NCI-H82 (cell line): ENCODE results near the gene ZNF407.

Experiments
- DNase-seq: peaks from one replicate; lab custom pipeline; 2025; lab: John Stamatoyannopoulos, UW

Gene ZNF407

DNA sequence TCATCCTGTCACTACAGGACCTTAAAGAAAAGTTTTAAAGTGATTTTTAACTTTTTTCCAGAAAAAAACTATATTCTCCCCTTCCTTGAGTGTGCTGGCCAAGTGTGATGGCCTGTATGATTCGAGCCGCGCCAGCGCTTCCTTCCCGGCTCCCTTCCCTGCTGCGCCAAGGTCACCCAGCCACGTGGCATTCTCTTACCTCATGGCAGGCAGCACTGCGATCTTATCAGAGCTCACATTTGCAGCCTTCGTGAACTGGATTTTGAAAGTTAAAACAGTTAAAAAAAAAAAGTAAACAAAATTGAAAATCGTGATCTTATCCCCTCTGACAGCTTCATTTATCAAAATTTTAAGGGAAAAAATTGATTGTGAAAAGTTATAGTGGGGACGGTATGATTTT is 331.4 kb downstream of the ZNF407 start:
- DNase-seq: no peak

DNA sequence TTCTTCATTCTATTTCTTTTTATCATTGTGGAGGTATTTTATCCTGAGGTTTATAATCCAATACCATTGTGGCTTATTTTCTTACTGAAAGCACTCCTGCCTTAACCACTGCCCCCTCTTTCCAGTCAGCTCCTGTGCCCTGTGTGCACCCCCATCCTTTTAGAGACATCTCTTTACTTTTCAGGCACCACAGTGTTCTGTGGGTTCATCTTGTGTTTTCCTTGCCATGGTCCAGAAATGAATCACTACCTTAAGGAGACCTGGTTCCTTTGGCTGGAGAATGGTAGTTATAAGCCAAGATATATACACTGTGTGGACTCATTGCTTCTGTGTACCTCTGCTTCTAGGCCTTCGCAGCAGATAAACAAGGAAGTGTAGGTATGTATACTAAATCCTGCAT is 332.9 kb downstream of the ZNF407 start:
- DNase-seq: no peak

DNA sequence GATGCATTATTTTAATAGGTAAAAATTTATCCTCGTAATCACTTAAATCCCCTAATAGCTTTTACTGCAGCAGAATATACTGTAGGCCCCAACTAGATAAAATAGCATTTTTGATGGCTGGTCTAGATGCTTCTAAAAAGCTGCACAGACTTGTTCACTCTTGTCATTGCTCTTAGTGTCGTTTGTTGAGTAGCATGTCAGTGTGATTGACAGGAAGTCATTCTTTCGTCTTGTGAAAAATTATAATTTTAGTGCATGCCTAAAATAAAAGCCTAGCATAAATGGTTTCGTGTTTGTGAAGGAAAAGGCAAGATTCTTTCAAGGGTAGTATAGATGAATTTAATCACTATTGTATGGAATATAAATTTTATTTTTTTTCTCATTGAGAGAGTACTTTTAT is 336.3 kb downstream of the ZNF407 start:
- DNase-seq: no peak

DNA sequence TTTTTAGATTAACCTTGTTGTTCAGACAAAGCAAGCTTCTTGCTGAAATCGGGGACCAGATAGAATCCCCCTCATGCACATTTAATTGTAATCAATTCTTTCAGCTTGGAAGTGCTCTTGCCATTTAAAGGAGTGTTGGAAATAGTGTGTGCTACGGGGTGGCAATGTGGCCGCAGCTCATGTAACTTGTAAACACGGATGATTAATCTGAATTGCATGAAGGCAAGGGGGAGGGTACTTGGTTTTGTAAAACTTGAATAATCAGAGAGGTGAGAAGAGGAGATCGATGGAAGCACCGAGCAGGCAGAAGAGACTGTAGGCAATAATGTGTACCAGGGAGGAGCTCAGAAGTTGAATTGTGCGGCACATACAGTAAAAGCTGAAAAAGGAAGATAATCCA is 337.8 kb downstream of the ZNF407 start:
- DNase-seq: no peak

DNA sequence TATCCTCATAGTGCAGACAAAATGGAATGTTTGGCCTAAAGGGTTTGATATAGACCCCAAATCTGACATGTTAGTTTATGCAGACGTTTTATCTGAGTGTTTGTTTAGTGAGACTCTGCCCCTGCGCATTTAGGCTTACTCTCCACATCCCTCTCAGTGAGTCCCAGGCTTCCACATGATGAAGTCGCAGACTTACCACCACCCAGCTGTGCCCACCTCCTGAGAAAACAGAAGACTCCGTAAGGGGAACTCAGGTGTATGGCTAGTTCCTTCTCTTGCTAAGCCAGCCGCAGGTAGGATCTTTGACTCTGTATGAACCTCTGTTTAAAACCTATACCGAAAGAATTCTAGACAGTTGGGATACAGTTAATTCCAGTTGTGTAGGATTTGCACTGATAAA is 338.7 kb downstream of the ZNF407 start:
- no peak for DNase-seq

DNA sequence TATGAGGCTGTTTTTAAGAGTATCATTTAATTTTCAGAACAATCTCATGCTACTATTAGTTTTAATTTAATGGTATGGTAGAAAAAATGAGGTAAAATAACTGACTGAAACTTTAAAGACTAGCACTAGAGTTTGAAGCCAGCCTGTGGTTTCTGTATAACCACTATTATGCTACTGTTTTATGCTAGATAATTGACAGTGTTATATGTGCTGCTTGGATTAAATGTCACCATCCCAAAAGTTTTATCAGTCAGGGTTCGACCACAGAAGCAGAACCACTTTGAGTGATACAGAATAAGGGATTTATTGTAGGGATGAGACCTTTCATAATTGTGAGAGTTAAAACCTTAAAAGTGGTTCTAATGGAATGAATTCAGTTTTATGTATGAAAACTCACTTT is 339.6 kb downstream of the ZNF407 start:
- no peak for DNase-seq

DNA sequence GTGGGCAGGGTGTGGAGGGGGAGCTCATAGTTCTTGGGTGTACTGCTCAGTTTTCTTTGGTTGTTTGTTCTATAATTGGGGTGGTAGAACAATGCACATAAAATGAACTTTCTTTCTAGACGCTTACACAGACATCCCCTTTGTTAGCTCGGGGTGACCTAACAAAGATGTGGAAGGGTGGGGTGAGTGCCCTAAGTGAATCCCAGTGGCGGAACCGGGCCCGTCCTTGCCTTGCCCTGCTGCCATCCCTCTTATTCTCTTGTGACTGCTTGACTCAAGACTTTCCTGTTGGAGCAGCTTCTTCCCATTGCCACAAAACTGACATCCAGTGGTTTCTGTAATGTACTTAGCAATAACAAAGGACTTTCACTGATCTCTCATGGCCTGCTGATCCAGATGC is 343.2 kb downstream of the ZNF407 start:
- DNase-seq: no peak

DNA sequence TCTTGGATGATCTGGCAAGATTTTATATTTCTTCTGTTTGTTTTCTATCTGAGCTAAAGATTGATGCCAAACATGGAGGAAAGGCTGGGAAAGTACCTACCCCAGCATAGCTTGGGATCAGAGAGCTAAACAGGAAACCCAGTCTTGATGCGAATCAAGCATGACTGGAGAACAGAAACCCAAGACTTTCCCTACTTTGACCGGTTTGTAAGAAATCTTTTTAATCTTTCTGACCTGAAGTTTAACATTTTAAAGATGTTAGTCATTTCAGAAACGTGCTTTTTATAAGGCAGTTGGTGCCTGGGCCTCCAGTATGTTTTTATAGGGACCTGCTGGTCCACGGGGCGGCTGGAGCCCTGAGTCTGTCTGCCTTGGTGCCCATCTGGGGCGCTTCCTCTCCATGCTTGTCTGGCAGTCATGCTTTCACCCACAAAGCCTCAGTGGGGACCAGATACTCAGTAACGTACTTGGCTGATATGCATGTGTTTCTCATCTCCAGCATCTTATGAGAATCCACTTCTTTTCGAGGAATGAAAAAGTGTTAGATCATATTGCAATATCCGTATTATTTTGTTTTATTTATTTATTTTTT is 344.7 kb downstream of the ZNF407 start:
- DNase-seq: no peak

DNA sequence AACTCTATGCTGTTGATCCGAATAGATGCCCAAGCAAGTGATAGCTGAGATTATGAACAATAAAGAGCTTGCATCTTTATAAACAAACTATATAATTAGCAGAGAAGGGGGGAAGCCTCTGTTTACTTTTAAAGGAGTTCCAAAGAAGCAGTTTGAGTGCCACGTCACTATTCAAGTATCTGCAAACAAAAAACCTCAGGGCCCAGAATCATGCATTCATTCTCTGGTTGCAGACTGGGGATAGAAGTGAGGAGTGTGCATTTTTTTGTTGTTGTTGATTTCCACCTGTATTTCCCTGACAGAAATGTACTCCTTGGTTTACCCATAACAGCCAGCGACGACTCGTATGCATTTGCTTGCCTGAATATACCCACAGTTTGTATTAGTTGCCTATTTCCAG is 347.0 kb downstream of the ZNF407 start:
- DNase-seq: no peak

DNA sequence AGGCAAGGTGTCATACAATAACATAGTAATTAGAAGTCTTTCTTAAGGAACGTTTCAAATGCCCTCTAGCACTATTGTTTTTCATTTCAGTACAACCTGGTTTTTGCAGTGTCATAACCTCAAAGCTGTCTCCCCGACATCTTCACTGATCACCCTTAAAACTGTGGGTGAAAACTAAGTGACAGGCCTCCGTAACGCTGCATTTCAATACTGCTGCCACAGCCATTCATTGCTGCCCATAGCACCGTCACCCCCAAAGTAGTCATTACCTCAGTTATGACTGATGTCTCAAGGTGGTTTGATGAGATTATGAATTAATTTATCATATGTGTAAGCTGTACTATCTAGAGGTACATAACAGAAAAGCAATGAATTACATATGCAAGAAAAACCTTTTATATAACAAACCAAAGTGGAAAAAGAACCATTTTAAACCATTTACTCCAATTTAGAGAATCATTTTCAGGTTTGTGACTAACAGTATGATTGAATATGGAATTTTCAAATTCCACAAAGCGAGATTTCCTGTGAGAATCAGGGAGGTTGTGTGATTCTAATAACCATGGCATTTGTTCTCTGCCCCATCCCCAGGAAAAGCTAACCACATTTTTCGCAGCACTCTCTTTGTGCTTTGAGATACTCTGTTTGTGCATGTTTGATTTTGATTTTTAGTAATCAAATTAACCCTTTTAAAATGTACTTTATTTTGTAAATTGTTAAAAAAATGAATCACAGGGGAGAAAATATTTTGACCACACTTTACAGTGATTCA is 348.3 kb downstream of the ZNF407 start:
- DNase-seq: no peak

DNA sequence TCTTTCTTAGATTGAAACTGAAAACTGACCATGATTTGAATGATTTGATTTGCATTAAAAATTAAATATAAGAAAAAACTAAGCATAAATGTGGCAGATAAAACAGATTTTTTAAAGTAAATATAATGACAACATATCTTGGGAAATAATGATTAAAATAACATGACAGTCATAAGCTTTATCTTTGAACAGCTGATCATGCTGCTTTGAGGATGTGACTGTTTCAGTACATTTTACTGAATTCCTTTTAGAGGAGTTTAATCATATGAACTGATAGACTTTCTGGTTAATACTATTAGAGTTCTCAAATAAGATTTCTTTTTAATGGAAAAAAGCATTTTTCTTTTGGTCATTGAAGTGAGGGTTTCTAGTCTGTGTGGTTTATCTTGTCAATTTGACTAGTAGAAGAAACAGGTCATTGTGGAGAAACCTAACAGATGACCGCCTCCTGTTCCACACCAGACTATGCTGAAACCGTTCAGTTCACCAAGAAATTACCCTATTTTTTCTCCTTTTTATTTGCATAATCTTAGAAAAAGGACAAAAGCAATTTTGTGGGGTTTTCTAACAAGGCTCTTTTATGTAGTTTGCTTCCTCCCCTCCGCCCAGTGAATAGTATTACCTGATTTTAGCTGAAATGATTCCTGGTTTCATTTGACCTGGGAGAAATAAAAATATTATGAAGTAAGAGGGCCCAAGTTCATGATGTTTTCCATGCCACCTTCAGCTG is 349.1 kb downstream of the ZNF407 start:
- no peak for DNase-seq

DNA sequence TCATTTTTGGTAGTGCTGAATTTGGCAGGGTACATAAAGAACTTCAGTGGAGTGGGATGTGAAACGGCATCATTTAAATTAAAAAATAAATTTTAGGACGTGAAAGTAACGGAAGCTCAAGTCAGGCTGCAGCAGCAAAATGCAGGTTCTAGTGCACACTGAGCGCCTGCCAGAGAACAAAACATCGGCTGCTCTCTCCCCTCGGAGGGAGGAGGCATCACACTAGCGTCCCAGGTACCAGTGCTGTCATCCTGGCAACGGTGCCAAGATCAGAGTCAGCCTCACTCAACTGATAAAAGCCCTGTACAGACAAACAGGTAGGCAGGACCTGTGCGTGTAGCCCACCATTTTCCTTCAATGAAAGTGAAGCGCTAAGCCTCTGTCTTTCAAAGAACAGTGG is 349.7 kb downstream of the ZNF407 start:
- no peak for DNase-seq

DNA sequence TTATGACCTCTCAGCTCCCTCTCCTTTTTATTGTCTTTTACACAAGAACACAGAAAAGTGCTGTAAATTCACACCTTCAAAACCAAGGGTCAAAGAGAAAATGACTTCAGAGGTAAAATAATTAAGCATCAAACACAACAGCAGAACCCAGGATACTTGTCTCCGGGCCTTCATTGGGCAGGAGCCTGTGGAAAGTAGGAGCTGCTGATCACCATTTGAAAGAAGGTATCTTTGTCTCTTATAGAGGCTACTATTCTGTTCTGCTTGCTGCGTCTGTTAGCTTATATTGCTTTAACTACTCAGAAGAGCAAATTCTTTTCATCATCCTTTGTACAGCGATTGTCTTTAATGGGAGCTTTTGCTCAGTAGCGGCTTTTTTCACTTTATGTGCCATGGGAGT is 350.2 kb downstream of the ZNF407 start:
- no peak for DNase-seq

DNA sequence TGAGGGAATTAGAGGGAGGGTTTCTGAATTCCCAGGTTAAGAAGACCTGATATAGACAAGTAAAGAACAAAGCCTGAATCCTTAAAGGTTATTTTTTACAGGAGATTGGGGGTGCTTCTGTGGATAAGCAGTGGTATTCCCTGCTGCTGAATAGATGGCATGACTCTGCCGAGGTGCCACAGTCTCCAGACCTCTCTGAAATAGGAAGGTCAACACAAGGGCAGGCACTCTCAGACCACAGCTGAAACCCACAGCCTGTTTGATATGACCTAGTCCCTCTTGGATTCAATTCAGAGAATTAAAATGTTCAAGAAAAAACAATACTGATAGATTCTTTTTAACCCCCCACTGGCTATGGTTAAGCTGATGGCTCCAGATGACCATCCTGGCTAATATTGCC is 351.9 kb downstream of the ZNF407 start:
- no peak for DNase-seq

DNA sequence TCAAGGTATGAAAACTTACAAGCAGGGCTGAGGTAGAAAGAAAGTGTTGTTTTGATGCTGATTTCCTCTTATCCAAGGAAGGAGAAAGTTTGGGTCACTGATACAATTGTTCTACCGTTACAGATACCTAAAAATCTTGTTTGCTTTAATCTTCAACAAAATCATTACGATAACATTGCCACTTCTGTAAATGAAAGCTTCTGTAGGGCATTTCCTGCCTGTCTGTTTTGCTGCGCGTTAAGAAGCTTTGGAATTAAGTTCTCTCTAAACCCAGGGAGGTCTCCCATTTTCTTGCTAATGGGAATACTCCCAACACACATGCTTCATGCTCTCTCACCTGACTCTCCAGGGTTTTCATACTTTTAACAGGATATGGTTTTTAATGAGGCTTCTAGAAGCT is 352.8 kb downstream of the ZNF407 start:
- peak; percentile 4 for DNase-seq

DNA sequence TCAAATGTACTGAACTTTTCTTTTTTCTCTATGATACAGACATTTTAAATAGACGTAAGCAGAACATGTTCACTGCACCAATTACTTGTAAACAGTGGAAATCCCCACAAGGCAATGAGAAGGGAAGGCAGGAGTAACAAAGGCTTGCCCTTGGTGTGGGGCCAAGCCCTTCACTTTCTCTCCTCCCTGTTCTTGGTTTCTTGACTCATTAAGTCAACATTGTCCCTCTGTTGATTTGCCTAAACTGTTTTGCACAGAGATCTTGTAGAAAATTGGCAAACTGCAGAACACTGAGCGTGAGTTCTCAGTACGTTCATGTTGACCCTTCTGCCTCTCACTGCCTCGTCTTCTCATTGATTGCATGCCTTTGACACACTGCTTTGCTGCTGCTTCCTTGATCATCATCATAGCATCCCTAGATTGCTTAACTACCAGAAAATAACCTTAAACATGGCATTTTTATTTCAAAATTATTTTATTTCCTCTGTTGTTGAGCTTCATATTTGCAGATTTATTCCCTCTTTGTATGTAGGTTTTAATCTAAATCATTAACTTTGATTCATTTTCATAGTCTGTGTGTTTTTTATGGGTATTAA is 353.6 kb downstream of the ZNF407 start:
- DNase-seq: no peak

DNA sequence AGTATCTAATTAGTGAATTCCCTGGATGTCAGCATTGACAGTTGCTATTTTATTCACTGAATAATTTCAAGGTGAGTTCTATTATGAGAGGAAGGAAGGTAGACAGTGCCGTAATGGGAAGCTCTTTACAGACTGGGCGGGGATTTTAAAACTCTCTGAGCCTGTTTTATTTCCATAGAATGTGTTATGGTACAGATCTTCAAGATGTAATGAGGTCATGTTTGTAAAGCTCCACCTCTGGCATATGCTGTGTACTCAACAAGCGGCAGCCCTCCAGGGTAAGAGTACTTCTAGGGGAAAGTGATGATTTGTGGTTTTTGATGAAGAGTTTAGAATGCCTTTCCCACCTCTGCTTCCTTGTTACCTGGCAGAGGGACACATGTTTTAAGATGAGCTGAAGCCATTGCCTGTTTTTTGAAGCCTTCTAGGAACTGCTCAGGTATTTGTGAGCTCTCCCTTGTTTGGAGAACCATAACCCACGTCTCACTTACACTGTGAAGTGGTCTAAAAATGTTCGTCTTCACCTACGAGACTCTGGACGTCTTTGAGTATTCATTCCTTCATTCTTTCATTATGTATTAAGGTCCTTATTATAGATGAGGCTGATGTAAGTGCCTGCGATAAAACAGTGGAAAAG is 360.0 kb downstream of the ZNF407 start:
- DNase-seq: no peak

DNA sequence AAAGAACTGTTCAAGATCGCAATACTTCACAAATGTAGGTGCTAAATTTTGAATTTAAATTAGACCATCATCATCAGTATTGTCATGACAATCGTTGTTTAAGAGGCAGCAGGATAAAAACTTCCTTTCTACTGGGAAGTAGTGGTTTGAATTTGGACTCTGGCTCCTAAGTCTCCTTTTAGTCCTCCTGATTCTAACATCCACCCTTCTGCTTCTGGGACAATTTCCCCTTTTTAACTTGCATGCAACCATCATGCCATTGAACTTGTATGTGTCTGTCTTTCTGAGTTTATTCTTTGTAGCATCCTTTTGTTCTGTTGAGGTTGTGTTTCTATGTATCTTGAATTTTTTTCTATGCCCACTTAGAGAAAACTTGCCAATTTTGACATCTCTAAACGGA is 361.5 kb downstream of the ZNF407 start:
- no peak for DNase-seq

DNA sequence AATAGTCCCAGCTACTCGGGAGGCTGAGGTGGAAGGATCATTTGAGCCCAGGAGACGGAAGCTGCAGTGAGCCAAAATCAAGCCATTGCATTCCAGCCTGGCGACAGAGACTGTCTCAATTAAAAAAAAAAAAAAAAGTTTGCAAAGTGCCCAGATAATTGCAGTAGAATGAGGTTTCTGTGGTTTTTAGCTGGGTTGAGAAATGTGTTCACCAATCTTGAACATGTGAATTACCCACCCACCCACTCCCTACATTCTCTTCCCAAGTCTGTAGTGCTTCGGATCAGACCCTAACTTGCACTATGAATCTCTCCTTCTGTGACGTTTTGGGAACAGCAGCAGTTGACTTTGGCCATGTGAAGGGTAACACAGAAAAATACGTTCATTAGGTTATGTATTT is 363.9 kb downstream of the ZNF407 start:
- no peak for DNase-seq

DNA sequence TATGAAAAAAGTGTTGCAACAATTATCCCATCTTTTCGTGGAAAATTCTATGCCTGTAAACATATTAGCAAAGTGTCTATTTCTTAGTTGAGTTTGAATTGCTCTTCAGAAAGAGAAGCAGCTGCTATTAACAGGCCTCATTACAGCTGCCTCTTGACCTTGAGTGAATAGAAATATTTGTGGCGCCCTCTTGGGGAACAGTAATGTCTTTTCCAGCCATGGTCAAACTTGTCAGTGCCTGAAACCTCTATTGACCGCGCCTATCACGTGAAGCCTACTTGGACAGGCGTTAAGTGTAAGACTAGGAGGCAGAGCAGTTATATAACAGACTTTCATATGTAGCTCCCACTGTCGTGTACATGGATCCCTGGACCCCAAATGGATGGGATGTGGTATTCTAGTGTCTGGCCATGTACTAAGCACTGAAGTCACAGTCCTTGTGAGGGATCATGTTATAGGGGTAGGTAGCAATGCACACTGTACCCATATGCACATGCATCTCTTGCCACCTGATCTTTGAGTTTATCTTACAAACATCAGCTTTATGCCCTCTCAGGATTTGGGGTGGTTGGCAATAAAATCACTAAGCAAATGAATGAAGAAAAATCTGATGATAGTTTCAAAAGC is 366.3 kb downstream of the ZNF407 start:
- DNase-seq: peak; percentile 72

DNA sequence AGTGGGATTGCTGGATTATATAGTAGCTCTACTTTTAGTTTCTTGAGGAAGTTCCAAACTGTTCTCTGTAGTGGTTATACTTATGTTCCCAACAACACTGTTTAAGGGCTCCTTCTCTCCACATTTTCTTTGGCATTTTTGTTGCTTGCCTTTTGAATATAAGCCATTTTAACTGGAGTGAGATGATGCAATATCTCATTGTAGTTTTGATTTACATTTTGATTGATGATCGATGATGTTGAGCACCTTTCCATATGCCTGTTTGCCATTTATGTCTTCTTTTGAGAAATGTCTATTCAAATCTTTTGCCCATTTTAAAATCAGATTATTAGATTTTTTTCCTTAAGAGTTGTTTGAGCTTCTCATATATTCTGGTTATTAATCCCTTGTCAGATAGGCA is 368.0 kb downstream of the ZNF407 start:
- DNase-seq: no peak

DNA sequence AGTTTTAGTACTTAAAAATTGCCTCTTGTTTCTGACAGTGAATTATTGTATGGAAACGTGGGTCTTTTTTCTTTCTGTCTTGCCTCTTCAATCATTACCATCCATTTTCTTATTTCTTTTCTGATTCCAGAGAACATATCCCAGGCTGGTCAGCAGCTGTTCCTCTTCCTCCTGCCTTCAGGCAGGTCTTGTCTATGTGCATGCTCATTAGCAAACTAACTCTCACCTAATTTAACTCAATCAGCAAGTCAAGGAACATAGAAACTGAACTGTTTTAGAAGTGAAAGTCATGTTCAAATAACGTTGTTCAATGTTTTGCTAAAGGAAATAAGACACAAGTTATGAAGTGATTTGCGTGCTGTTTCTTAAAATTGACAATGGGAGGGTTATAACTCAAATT is 369.8 kb downstream of the ZNF407 start:
- DNase-seq: no peak
